ENCODE data around the gene AMER2. TPM values are rescaled to one million over a fixed set of nuclear protein-coding genes. Genes with fewer than 3 reads are reported as not detected.

Gene AMER2
- total RNA-seq, 4 donors from 2014 or later = under 0.01 to 0.17 TPM; not detected in 2

DNA sequence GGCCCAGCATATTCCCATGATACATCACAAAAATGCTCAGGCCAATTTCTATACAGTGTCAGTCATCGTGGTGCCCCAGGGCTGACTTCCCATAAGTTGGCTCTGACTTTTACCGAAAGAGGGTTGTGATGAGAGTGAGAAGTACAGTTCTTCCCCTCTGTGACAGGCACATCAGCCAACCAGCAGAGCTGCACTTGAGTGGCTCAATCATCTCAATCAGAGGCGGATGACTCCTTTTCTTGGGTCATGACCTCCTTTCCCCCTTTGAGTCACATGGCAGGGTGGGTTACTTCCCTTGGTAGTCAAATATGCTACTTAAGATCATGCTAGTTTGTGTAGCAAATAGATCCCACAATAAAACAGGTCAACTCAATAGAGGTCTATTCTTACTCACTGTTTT lies 6.9 kb upstream of the AMER2 start:
- Histone ChIP-seq H3K4me3 (no peak overlapping the region), H3K9me3 (peaks cover 0 to 5% (median 0%) of the 10 kb centered on the region in 4 donors), H3K27ac (replicated peaks in 1 of 4) (no peak overlapping the region), H3K4me1 (no peaks in the 10 kb centered on the region), H3K36me3 (no peaks in the 10 kb centered on the region), H3K27me3 (peaks cover 0 to 58% (median 5%) of the 10 kb centered on the region in 4 donors)
- intact Hi-C loops (cut with DNase I) = no loop called here
- no peak for DNase-seq (ENCODE audit: extremely low spot score)
- 90% methylated on average over 3 of the region's 3 CpGs for WGBS
- TF ChIP-seq POLR2A (IDR thresholded peaks at IDR 0.05; ENCODE audit: low read depth) = no peak

GRCh38 chr13:25178070-25178469 lies 6.0 kb upstream of the AMER2 start:
- H3K27ac ChIP-seq (replicated peaks in 1 of 4) = no peak overlapping the region
- intact Hi-C loops (cut with DNase I) = no loop called here
- H3K4me3 ChIP-seq = no peak overlapping the region
- DNase-seq (ENCODE audit: extremely low spot score) = peak; percentile 50
- peaks cover 0 to 5% (median 0%) of the 10 kb centered on the region in 4 donors for H3K9me3 ChIP-seq
- H3K27me3 ChIP-seq = peaks cover 0 to 67% (median 10%) of the 10 kb centered on the region in 4 donors
- TF ChIP-seq POLR2AphosphoS5 (IDR thresholded peaks at IDR 0.05) (no peak), POLR2A (IDR thresholded peaks at IDR 0.05; ENCODE audit: low read depth) (no peak), EP300 (IDR thresholded peaks at IDR 0.05) (no peak)
- TF ChIP-seq, protein P1, sequence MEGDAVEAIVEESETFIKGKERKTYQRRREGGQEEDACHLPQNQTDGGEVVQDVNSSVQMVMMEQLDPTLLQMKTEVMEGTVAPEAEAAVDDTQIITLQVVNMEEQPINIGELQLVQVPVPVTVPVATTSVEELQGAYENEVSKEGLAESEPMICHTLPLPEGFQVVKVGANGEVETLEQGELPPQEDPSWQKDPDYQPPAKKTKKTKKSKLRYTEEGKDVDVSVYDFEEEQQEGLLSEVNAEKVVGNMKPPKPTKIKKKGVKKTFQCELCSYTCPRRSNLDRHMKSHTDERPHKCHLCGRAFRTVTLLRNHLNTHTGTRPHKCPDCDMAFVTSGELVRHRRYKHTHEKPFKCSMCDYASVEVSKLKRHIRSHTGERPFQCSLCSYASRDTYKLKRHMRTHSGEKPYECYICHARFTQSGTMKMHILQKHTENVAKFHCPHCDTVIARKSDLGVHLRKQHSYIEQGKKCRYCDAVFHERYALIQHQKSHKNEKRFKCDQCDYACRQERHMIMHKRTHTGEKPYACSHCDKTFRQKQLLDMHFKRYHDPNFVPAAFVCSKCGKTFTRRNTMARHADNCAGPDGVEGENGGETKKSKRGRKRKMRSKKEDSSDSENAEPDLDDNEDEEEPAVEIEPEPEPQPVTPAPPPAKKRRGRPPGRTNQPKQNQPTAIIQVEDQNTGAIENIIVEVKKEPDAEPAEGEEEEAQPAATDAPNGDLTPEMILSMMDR (IDR thresholded peaks at IDR 0.05) = no peak
- 67% methylated on average over 3 of the region's 3 CpGs for WGBS
- H3K36me3 ChIP-seq = no peaks in the 10 kb centered on the region
- no peaks in the 10 kb centered on the region for H3K4me1 ChIP-seq

- DNase-seq (ENCODE audit: extremely low spot score) = peak; percentile 85
- intact Hi-C loops (cut with DNase I) = no loop called here
- WGBS = 91% methylated on average over 5 of the region's 5 CpGs
- H3K4me1 ChIP-seq = no peaks in the 10 kb centered on the region
- TF ChIP-seq, protein P1 (IDR thresholded peaks at IDR 0.05) = no peak
- TF ChIP-seq POLR2A (IDR thresholded peaks at IDR 0.05; ENCODE audit: low read depth) (no peak), POLR2AphosphoS5 (IDR thresholded peaks at IDR 0.05) (no peak), EP300 (IDR thresholded peaks at IDR 0.05) (no peak)
- peaks cover 0 to 71% (median 10%) of the 10 kb centered on the region in 4 donors for H3K27me3 ChIP-seq
- no peak overlapping the region for H3K27ac ChIP-seq (replicated peaks in 1 of 4)
- no peak overlapping the region for H3K4me3 ChIP-seq
- no peaks in the 10 kb centered on the region for H3K36me3 ChIP-seq
- H3K9me3 ChIP-seq = peaks cover 0 to 5% (median 0%) of the 10 kb centered on the region in 4 donors
Observed at GRCh38 chr13:25177636-25178035, 5.5 kb upstream of the AMER2 start.

GRCh38 chr13:25177012-25177411 lies 4.9 kb upstream of the AMER2 start:
- WGBS = 14% methylated on average over 1 of the region's 1 CpG
- Histone ChIP-seq H3K4me3 (no peak overlapping the region), H3K9me3 (peaks cover 0 to 5% (median 0%) of the 10 kb centered on the region in 4 donors), H3K4me1 (peaks cover 0 to 4% (median 2%) of the 10 kb centered on the region in 4 donors), H3K36me3 (no peaks in the 10 kb centered on the region), H3K27me3 (peaks cover 0 to 78% (median 14%) of the 10 kb centered on the region in 4 donors), H3K27ac (replicated peaks in 1 of 4) (no peak overlapping the region)
- intact Hi-C loops (cut with DNase I) = no loop called here
- TF ChIP-seq POLR2A (IDR thresholded peaks at IDR 0.05; ENCODE audit: low read depth) = no peak
- TF ChIP-seq, protein P1 (IDR thresholded peaks at IDR 0.05) = no peak
- no peak for TF ChIP-seq POLR2AphosphoS5 (IDR thresholded peaks at IDR 0.05)
- no peak for TF ChIP-seq EP300 (IDR thresholded peaks at IDR 0.05)
- DNase-seq (ENCODE audit: extremely low spot score) = peak; percentile 45

DNA sequence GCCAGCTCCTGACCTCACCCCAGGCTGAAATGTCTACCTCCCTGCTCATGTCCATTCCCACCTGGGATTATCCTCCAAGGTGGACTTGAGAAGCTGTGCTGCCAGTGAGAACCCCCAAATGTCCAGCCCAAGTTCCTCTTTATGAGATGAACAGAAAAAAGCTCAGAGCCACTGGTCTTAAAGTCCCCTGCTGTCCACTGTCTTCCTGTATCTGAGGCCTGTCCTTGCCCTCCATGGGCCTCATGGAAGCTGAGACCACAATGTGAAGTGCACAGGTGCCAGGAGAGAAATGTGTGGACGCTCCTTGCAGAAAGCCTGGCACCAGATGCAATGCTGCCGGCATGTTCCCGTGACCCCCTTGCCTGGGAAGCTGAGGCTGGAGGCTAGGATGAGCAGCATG lies 3.3 kb upstream of the AMER2 start:
- peaks cover 0 to 93% (median 25%) of the 10 kb centered on the region in 4 donors for H3K27me3 ChIP-seq

More for the DNA sequence above, 3.3 kb upstream of the AMER2 start:
- H3K36me3 ChIP-seq = no peaks in the 10 kb centered on the region
- no peak overlapping the region for H3K4me3 ChIP-seq
- intact Hi-C loops (cut with DNase I) = no loop called here
- peak; percentile 68 for DNase-seq (ENCODE audit: extremely low spot score)
- peaks cover 0 to 5% (median 0%) of the 10 kb centered on the region in 4 donors for H3K9me3 ChIP-seq
- 93% methylated on average over 3 of the region's 3 CpGs for WGBS
- TF ChIP-seq POLR2A (IDR thresholded peaks at IDR 0.05; ENCODE audit: low read depth) (no peak), EP300 (IDR thresholded peaks at IDR 0.05) (no peak), POLR2AphosphoS5 (IDR thresholded peaks at IDR 0.05) (no peak)
- TF ChIP-seq, protein P1 (IDR thresholded peaks at IDR 0.05) = no peak
- no peak overlapping the region for H3K27ac ChIP-seq (replicated peaks in 1 of 4)
- peaks cover 0 to 18% (median 16%) of the 10 kb centered on the region in 4 donors for H3K4me1 ChIP-seq
